B cell (primary cell): Measurements from ENCODE around the gene LRRC43. TPM values are rescaled to one million over a fixed set of nuclear protein-coding genes. Genes with fewer than 3 reads are reported as not detected.

ENCODE experiments used
- ATAC-seq: fragments of 200-7000 bp; cut with Tn5 transposase; one replicate; pipeline ENCODE4 v1.10.0; 2021; ENCODE audit warnings: low read depth, mild to moderate bottlenecking, moderate number of reproducible peaks, moderate library complexity
- CTCF ChIA-PET: fragments of 350-600 bp; sonication (Branson Sonifier 250); formaldehyde crosslinking; loops from one replicate; lab custom pipeline; 2021; ENCODE audit warnings: antibody characterized with exemption, inconsistent platforms; lab: Charles Lee
- POLR2A ChIA-PET: fragments of 350-600 bp; sonication (Branson Sonifier 250); formaldehyde crosslinking; loops from one replicate; lab custom pipeline; 2021; ENCODE audit warnings: antibody characterized with exemption; lab: Charles Lee
- DNase-seq: peaks from one replicate; pipeline ENCODE4 v3.0.0; 2013
- H2AFZ ChIP-seq: 2 replicates; pipeline ENCODE4 v1.6.1; 2012; ENCODE audit warnings: mild to moderate bottlenecking, low read depth, low read length; ENCODE audit not compliant: insufficient read depth, poor library complexity, severe bottlenecking
- H3K27ac ChIP-seq, 2 donors: 1 replicate in 1 of 2; 2 replicates in 1 of 2; pipeline ENCODE4 v1.5.1; 2012 to 2013; ENCODE audit warnings: low read length in 2 of 2, mild to moderate bottlenecking in 2 of 2, moderate library complexity in 1 of 2
- H3K27me3 ChIP-seq, 4 experiments: fragments of 200-600 bp in 1 of 4; sonication (generic) in 1 of 4; replicated peaks in 1 of 4; 1 replicate in 2 of 4; 2 replicates in 2 of 4; pipeline versions ENCODE4 v1.6.1 to v1.7.0; 2013 to 2016; ENCODE audit warnings: low read length in 3 of 4, mild to moderate bottlenecking in 2 of 4, mixed read lengths in 1 of 4, moderate library complexity in 1 of 4; ENCODE audit not compliant: insufficient read depth in 4 of 4, control insufficient read depth in 3 of 4; ENCODE audit errors: control extremely low read depth in 1 of 4
- H3K36me3 ChIP-seq, 2 experiments: replicated peaks in 1 of 2; 1 replicate in 1 of 2; 2 replicates in 1 of 2; pipeline versions ENCODE4 v1.6.1 to v1.7.1; 2013; ENCODE audit warnings: low read length in 1 of 2; ENCODE audit not compliant: insufficient read depth in 2 of 2, control insufficient read depth in 1 of 2; ENCODE audit errors: control extremely low read depth in 1 of 2, extremely low read depth in 1 of 2
- H3K4me1 ChIP-seq, 2 donors: fragments of 200-600 bp in 1 of 2; sonication (generic) in 1 of 2; 1 replicate in 1 of 2; 2 replicates in 1 of 2; pipeline versions ENCODE4 v1.5.1 to v1.6.1; 2013 to 2017; ENCODE audit warnings: low read length in 2 of 2; ENCODE audit not compliant: control insufficient read depth in 2 of 2, insufficient read depth in 2 of 2
- H3K4me2 ChIP-seq: replicated peaks from 2 replicates; pipeline ENCODE3; 2012; ENCODE audit warnings: mild to moderate bottlenecking, low read depth, low read length; ENCODE audit not compliant: poor library complexity, severe bottlenecking
- H3K4me3 ChIP-seq, 5 experiments: fragments of 200-600 bp in 1 of 5; sonication (generic) in 1 of 5; 1 replicate in 3 of 5; 2 replicates in 2 of 5; pipeline versions ENCODE4 v1.5.1 to v1.7.0; 2011 to 2016; ENCODE audit warnings: low read length in 4 of 5, mild to moderate bottlenecking in 4 of 5, low read depth in 2 of 5, control low read depth in 1 of 5, moderate library complexity in 1 of 5; ENCODE audit not compliant: insufficient read depth in 1 of 5; ENCODE audit errors: control extremely low read depth in 1 of 5, extremely low read depth in 1 of 5
- H3K79me2 ChIP-seq: fragments of 200-600 bp; sonication (generic); one replicate; pipeline ENCODE4 v1.6.0; 2016; ENCODE audit warnings: low read length; ENCODE audit not compliant: control insufficient read depth, insufficient read depth
- H3K9ac ChIP-seq: fragments of 200-600 bp; sonication (generic); 2 replicates; pipeline ENCODE4 v1.6.1; 2017; ENCODE audit warnings: mild to moderate bottlenecking, low read length, moderate library complexity
- H3K9me3 ChIP-seq, 3 donors: one replicate each; pipeline versions ENCODE4 v1.6.1 to v1.7.1; 2013; ENCODE audit warnings: low read length in 2 of 3; ENCODE audit not compliant: control insufficient read depth in 2 of 3, insufficient read depth in 1 of 3; ENCODE audit errors: control extremely low read depth in 1 of 3
- H4K20me1 ChIP-seq: 2 replicates; pipeline ENCODE4 v1.6.0; 2012; ENCODE audit warnings: mild to moderate bottlenecking, low read length; ENCODE audit not compliant: insufficient read depth, control insufficient read depth, poor library complexity, severe bottlenecking
- H3K27ac Mint-ChIP-seq: one replicate; pipeline ENCODE4 v1.8.0; 2021; ENCODE audit warnings: mixed read lengths
- H3K27me3 Mint-ChIP-seq: one replicate; pipeline ENCODE4 v1.8.0; 2021; ENCODE audit warnings: mixed read lengths
- H3K4me1 Mint-ChIP-seq: one replicate; pipeline ENCODE4 v1.8.0; 2021; ENCODE audit warnings: mixed read lengths
- H3K4me3 Mint-ChIP-seq: one replicate; pipeline ENCODE4 v1.8.0; 2021; ENCODE audit warnings: mixed read lengths
- H3K9me3 Mint-ChIP-seq: one replicate; pipeline ENCODE4 v1.8.0; 2022; ENCODE audit warnings: mixed read lengths; ENCODE audit not compliant: insufficient read depth
- CTCF ChIP-seq: fragments of 200-600 bp; IDR thresholded peaks from one replicate; pipeline ENCODE4 v1.8.0; 2022; ENCODE audit warnings: antibody characterized with exemption, mild to moderate bottlenecking
- EZH2 ChIP-seq: IDR thresholded peaks from 2 replicates; pipeline ENCODE4 v1.6.1; 2012; ENCODE audit warnings: borderline replicate concordance, low read depth, mild to moderate bottlenecking, moderate library complexity, low read length; ENCODE audit not compliant: insufficient read depth, poor library complexity, severe bottlenecking
- WGBS: methylation state at CpG from one replicate; pipeline ENCODE4 v1.1.5; 2013; ENCODE audit warnings: missing lambda C conversion rate; ENCODE audit not compliant: insufficient coverage; 5-methylcytosine and 5-hydroxymethylcytosine counted together
- intact Hi-C: fragments of 100-400 bp; cut with micrococcal nuclease; formaldehyde crosslinking; loops from one replicate; pipeline ENCODE4 v1.10.0; 2022
- polyA plus RNA-seq: library from polyadenylated mRNA; depleted of rRNA; stranded (reverse); fragments of >200 nt; gene quantifications from 2 replicates; pipeline ENCODE4 v1.2.3, GENCODE V29; 2012
- total RNA-seq, 2 donors: library from RNA; stranded (reverse); fragments of 120-200 nt in 1 of 2; gene quantifications; 1 replicate in 1 of 2; 2 replicates in 1 of 2; pipeline versions ENCODE4 v1.2.3 to v1.2.4, GENCODE V29; 2013 to 2022

The LRRC43 gene
- total and polyA plus RNA-seq, 2 donors (not counting 1 experiment from before 2014, with no cell fraction given): not detected

DNA sequence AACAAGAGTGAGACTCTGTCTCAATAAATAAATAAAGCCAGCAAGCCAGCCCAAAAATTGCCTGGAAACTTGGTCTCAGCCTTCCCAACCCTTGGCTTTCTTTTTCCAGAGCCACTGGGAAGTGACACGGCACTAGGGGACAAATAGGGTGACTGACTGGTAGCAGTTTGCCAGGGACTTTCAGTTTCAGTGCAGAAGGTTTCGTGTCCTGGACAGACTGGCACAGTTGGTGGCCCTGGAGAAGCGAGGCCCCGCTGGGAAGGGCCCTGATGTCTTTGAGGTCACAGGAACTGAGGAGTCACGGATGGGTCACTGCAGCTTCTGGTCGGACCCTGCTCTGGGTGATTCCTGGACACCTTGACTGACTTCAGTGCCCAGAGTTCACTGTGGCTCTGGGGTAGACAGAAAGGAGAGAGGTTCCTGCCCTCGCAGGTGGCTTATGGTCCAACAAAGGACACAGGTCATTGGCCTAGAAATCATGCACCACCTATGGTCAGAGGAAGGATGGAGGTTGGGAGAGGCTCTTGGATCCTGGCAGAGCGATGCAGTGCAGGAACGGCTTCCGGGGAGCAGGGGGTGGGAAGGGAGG, 2.7 kb downstream of the LRRC43 start:
- Mint-ChIP-seq H3K4me1 (peaks cover 18% of the 10 kb centered on the region), H3K27me3 (peaks cover under 1% of the 10 kb centered on the region), H3K4me3 (no peak overlapping the region), H3K9me3 (no peaks in the 10 kb centered on the region), H3K27ac (no peak overlapping the region)
- Histone ChIP-seq H3K4me1 (peaks cover 15 to 22% of the 10 kb centered on the region in 2 donors), H2AFZ (no peak overlapping the region), H3K27ac (no peak overlapping the region), H3K27me3 (peaks cover 0 to 3% (median 0%) of the 10 kb centered on the region in 4 experiments), H4K20me1 (no peaks in the 10 kb centered on the region), H3K9me3 (peaks cover 0 to 6% (median 0%) of the 10 kb centered on the region in 3 donors), H3K4me2 (no peak overlapping the region), H3K79me2 (no peaks in the 10 kb centered on the region), H3K36me3 (no peaks in the 10 kb centered on the region), H3K4me3 (no peak overlapping the region), H3K9ac (no peak overlapping the region)
- 87% methylated on average over 7 of the region's 10 CpGs for WGBS
- TF ChIP-seq CTCF (no peak), EZH2 (no peak)
- ChIA-PET CTCF (no interaction called here), POLR2A (no interaction called here)
- ATAC-seq (no peak), DNase-seq (no peak)
- intact Hi-C loops: no loop called here

DNA sequence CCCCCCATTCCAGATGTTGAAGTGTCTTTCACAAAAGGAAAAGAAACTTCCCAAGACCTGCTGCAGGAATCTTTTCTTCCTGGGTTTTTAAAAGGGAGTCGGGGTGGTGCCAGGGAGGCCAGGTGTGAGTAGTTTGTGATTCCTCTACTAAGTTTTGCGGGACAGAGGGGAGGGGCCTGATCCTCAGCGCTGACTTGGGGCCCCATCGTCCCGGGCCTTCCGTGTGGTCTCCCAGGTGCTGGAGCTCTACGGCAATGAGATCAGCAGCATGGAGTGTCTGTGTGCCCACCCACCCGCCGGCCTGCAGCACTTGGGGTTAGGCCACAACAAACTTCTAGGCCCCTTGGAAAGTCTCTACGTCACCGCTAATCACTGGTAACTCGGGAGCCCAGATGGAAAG, 4.5 kb downstream of the LRRC43 start:
- no peak overlapping the region for H3K4me3 ChIP-seq
- H3K27me3 ChIP-seq: peaks cover 0 to 7% (median 0%) of the 10 kb centered on the region in 4 experiments
- no peak overlapping the region for H3K4me2 ChIP-seq
- H3K27ac ChIP-seq: no peak overlapping the region
- intact Hi-C loops: no loop called here
- H3K27ac Mint-ChIP-seq: no peak overlapping the region
- H3K27me3 Mint-ChIP-seq: peaks cover 6% of the 10 kb centered on the region
- H4K20me1 ChIP-seq: no peaks in the 10 kb centered on the region
- CTCF ChIA-PET: no interaction called here
- H3K9ac ChIP-seq: no peak overlapping the region
- POLR2A ChIA-PET: interaction anchor here (0.5 kb wide), 1 partner anchor 204 kb away, joined by 5 read pairs; no protein-coding TSS in a partner anchor
- H3K79me2 ChIP-seq: no peaks in the 10 kb centered on the region
- H3K9me3 Mint-ChIP-seq: no peaks in the 10 kb centered on the region
- peaks cover 0 to 6% (median 0%) of the 10 kb centered on the region in 3 donors for H3K9me3 ChIP-seq
- H3K4me1 Mint-ChIP-seq: peaks cover 20% of the 10 kb centered on the region
- no peak overlapping the region for H2AFZ ChIP-seq
- no peaks in the 10 kb centered on the region for H3K36me3 ChIP-seq
- 98% methylated on average over 12 of the region's 12 CpGs for WGBS
- DNase-seq (no peak), ATAC-seq (no peak)
- TF ChIP-seq EZH2 (no peak), CTCF (no peak)
- H3K4me3 Mint-ChIP-seq: no peak overlapping the region
- peaks cover 15 to 21% of the 10 kb centered on the region in 2 donors for H3K4me1 ChIP-seq
